Mesothelial cell of epicardium (in vitro differentiated cells): ENCODE measurements around the gene CEP131. TPM values are rescaled to one million over a fixed set of nuclear protein-coding genes. Genes with fewer than 3 reads are reported as not detected.

Experiments used
- DNase-seq, 2 experiments: peaks; one replicate each; pipeline ENCODE4 v3.0.0; 2021; ENCODE audit warnings: low spot score in 2 of 2; ENCODE audit not compliant: unreplicated experiment in 2 of 2
- H3K27ac Mint-ChIP-seq: 2 replicates; pipeline ENCODE4 v1.8.0; 2021; ENCODE audit warnings: mixed read lengths
- H3K27me3 Mint-ChIP-seq: 2 replicates; pipeline ENCODE4 v1.8.0; 2021; ENCODE audit warnings: low read depth, mixed read lengths
- H3K36me3 Mint-ChIP-seq: 2 replicates; pipeline ENCODE4 v1.8.0; 2021; ENCODE audit warnings: mixed read lengths
- H3K4me1 Mint-ChIP-seq: 2 replicates; pipeline ENCODE4 v1.8.0; 2021; ENCODE audit warnings: mixed read lengths
- H3K4me3 Mint-ChIP-seq: 2 replicates; pipeline ENCODE4 v1.8.0; 2021; ENCODE audit warnings: mild to moderate bottlenecking, moderate library complexity, mixed read lengths
- H3K9me3 Mint-ChIP-seq: 2 replicates; pipeline ENCODE4 v1.8.0; 2021; ENCODE audit warnings: mixed read lengths
- total RNA-seq: library from RNA; stranded (reverse); gene quantifications from 3 replicates; pipeline ENCODE4 v1.2.1, GENCODE V29; 2021
- TF ChIP-seq, protein P1 (sequence below): fragments of 200-600 bp; sonication (generic); IDR thresholded peaks from one replicate; pipeline ENCODE4 v1.5.0; 2021; ENCODE audit warnings: antibody characterized with exemption; ENCODE audit not compliant: unreplicated experiment

CEP131 gene
- total RNA-seq, 1 donor from 2014 or later = 27.3 TPM

DNA sequence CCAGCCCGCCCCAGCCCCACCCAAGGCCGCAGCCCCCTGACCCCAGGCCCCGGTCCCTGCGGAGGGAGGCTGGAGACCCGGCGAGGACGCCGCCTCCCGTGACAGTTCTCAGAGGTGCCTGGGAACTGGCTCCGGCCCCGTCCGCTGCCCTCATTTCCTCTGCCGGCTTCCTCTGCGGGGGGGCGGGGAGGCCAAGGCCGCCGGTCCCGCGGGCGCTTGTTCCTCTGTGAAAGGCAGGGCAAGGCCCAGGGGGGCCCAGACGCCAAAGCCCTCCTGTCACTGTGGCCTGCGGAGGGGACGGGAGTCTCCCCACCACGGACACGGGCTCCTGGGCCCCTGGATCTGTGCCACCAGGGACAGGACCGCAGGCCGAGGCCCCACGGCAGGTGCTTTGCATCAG lies 62.5 kb downstream of the CEP131 start:
- DNase-seq = no peak
- Mint-ChIP-seq H3K4me3 (no peak overlapping the region), H3K4me1 (peaks cover 8% of the 10 kb centered on the region), H3K27me3 (no peaks in the 10 kb centered on the region), H3K27ac (no peak overlapping the region), H3K36me3 (no peaks in the 10 kb centered on the region), H3K9me3 (no peaks in the 10 kb centered on the region)
- TF ChIP-seq, protein P1, sequence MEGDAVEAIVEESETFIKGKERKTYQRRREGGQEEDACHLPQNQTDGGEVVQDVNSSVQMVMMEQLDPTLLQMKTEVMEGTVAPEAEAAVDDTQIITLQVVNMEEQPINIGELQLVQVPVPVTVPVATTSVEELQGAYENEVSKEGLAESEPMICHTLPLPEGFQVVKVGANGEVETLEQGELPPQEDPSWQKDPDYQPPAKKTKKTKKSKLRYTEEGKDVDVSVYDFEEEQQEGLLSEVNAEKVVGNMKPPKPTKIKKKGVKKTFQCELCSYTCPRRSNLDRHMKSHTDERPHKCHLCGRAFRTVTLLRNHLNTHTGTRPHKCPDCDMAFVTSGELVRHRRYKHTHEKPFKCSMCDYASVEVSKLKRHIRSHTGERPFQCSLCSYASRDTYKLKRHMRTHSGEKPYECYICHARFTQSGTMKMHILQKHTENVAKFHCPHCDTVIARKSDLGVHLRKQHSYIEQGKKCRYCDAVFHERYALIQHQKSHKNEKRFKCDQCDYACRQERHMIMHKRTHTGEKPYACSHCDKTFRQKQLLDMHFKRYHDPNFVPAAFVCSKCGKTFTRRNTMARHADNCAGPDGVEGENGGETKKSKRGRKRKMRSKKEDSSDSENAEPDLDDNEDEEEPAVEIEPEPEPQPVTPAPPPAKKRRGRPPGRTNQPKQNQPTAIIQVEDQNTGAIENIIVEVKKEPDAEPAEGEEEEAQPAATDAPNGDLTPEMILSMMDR = no peak

DNA sequence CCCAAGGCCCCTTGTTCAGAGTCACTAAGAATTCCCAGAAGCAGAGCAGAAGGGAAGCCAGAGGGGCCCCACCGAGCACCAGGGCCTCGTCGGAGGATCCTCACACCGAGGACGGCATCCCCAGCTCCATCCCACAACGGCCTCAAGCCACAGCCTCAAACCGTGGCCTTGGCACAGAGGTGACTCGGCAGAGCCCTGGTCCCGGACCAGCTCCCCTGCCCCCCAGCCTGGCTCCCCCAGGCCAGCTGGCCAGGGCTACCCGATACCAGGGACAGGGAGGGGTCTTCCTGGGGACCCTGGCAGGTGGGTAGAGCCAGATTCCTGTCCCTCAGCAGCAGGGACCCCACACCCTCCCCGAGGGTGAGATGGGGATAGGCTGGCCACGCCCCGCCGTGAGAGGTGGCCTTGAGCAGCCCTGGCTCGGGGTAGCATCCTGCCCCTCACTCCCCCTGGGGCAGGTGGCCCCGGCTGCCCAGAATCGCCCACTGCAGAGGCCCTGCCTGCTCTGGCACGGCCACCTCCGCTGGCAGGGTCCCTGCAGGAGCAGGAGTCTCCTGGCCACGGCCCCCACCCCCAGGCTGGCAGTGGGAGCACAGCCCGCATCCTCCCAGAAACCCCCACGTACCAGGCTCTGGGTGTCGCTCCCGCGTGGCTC lies 63.0 kb downstream of the CEP131 start:
- DNase-seq = no peak
- H3K4me1 Mint-ChIP-seq = peaks cover 6% of the 10 kb centered on the region
- H3K9me3 Mint-ChIP-seq = no peaks in the 10 kb centered on the region

DNA sequence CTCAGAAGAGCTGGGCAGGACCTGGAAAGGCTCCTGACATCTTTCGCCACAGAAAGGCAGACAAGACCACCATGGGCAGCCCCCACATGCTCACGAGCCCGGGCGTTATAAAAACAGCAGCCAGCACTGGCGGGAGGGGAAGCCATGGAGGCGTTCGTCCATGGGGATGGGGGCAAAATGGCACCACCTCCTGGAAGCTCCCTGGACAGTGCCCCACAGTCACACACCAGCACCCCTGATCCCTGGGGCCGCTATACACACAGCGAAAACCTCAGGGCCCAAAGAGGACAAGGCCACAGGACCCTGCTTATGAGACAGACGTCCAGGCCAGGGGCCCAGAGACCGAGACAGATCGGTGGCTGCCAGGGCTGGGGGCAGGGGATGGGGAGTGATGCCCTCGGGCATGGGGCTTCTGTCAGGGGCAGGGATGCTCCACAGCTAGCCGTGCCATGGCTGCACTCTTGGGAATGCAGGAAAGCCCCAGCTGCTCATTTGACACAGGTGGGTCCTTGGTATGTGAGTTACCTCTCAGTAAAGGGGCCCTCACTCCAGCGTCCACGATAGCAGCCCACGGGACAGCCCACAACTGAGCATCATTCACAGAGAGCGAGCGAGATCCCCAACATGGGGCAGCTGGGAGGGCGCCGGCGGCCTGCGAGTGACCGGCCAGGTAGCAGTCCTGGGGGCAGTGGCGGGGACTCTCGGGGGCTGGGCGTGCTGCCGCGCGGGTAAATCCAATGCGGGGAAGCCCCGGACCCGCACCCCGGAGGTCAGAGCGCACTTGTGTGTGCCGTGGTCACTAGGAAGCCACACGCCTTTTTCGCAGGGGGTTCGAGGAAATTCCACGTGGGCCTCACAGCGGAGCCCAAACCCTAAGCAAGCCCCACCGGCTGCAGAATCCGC lies 63.8 kb downstream of the CEP131 start:
- no peaks in the 10 kb centered on the region for H3K9me3 Mint-ChIP-seq
- H3K27me3 Mint-ChIP-seq = peaks cover 4% of the 10 kb centered on the region
- H3K4me3 Mint-ChIP-seq = no peak overlapping the region
- H3K27ac Mint-ChIP-seq = no peak overlapping the region
- TF ChIP-seq, protein P1 = no peak
- no peaks in the 10 kb centered on the region for H3K4me1 Mint-ChIP-seq
- peak in 1 of 2 experiments; percentile 17 for DNase-seq
- H3K36me3 Mint-ChIP-seq = no peaks in the 10 kb centered on the region

More for the DNA sequence above, 63.0 kb downstream of the CEP131 start:
- TF ChIP-seq, protein P1 = no peak
- Mint-ChIP-seq H3K4me3 (no peak overlapping the region), H3K36me3 (no peaks in the 10 kb centered on the region), H3K27me3 (peaks cover 3% of the 10 kb centered on the region), H3K27ac (no peak overlapping the region)

DNA sequence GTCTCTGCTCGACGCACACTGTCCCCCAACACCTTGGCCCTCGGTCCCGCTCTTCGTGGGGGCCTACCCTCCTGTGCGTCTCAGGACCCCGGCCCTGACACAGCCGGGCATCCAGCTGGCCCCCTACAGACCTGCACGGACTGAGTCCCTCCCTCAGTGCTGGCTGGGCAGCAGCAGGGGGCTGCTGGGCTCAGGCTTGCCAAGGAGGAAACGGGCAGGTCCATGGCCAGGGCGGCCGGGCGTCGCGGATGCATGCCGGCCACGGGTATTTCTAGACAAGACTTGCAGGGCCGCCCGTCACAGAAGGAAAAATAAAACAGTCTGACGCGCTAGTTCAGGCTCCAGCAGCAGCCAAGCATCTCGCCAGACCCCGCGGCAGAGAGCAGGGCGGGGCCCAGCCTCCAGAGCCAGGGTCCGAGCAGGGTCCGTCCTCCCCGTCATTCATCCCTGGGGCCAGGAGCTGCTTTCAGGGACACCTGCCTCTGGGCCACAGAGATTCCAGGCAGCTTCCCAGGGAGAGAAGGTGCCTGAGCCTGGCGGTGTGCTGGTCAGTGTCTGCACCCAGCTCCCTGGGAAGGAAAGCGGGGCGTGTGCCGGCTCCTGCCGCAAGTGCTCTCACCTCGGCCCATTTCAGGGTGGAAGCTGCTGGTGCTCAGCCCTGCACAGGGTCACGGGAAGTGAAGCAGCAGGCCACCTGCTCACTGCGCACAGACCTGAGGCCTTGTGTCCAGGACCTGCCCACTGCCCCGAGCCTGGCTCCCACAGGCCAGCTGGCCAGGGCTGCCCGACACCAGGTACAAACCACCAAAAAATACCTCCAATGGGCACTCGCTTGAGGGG lies 64.7 kb downstream of the CEP131 start:
- no peak for DNase-seq
- no peaks in the 10 kb centered on the region for H3K4me1 Mint-ChIP-seq
- H3K27ac Mint-ChIP-seq = no peak overlapping the region
- H3K4me3 Mint-ChIP-seq = no peak overlapping the region
- H3K9me3 Mint-ChIP-seq = no peaks in the 10 kb centered on the region
- TF ChIP-seq, protein P1 = no peak
- no peaks in the 10 kb centered on the region for H3K36me3 Mint-ChIP-seq
- H3K27me3 Mint-ChIP-seq = peaks cover 7% of the 10 kb centered on the region
